ENCODE data around the gene PSAT1. TPM values are rescaled to one million over a fixed set of nuclear protein-coding genes. Genes with fewer than 3 reads are reported as not detected.

PSAT1 gene
- total RNA-seq, 1 donor from 2014 or later = 46.1 TPM

DNA sequence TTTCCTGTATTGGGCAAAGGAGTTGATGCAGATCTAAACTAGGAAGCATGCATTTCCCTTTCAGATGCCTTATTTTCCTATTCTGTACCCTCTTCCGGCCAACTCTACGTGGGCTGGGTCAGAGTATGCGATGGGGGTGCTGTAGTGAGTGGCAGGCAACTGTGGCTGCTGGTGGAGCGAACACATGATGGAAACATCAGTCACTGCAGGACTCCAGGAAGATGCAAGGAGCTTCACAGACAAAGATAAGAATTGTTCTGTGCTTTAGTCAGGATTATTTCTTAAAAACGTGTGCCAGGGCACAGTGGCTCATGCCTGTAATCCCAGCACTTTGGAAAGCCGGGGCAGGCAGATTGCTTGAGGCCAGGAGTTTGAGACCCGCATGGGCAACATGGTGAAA is 75.1 kb downstream of the PSAT1 start:
- H3K4me3 ChIP-seq (ENCODE audit: low read depth, low read length) = no peak overlapping the region
- TF ChIP-seq, protein P1, sequence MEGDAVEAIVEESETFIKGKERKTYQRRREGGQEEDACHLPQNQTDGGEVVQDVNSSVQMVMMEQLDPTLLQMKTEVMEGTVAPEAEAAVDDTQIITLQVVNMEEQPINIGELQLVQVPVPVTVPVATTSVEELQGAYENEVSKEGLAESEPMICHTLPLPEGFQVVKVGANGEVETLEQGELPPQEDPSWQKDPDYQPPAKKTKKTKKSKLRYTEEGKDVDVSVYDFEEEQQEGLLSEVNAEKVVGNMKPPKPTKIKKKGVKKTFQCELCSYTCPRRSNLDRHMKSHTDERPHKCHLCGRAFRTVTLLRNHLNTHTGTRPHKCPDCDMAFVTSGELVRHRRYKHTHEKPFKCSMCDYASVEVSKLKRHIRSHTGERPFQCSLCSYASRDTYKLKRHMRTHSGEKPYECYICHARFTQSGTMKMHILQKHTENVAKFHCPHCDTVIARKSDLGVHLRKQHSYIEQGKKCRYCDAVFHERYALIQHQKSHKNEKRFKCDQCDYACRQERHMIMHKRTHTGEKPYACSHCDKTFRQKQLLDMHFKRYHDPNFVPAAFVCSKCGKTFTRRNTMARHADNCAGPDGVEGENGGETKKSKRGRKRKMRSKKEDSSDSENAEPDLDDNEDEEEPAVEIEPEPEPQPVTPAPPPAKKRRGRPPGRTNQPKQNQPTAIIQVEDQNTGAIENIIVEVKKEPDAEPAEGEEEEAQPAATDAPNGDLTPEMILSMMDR (conservative IDR thresholded peaks at IDR 0.05; ENCODE audit: low read depth, low read length) = no peak

More for the DNA sequence above, 75.1 kb downstream of the PSAT1 start:
- no peak for DNase-seq (ENCODE audit: low read depth)

Other genes starting within 250 kb of the PSAT1 start
- 32.2 and 39.0 TPM in 2 replicates for gene CEP78, start 61.0 kb upstream of the PSAT1 start, total RNA-seq

All from epithelial cell of proximal tubule (primary cell).